HG02763 (cell line): Measurements from ENCODE around the gene HPCAL4.

Source experiments
- ATAC-seq: cut with Tn5 transposase; IDR thresholded peaks from one replicate; pipeline ENCODE4 v1.9.1; 2021; ENCODE audit warnings: mild to moderate bottlenecking, moderate library complexity; ENCODE audit not compliant: unreplicated experiment

Gene HPCAL4

GRCh38 chr1:39704757-39705156 is 13.5 kb upstream of the HPCAL4 start:
- no peak for ATAC-seq

DNA sequence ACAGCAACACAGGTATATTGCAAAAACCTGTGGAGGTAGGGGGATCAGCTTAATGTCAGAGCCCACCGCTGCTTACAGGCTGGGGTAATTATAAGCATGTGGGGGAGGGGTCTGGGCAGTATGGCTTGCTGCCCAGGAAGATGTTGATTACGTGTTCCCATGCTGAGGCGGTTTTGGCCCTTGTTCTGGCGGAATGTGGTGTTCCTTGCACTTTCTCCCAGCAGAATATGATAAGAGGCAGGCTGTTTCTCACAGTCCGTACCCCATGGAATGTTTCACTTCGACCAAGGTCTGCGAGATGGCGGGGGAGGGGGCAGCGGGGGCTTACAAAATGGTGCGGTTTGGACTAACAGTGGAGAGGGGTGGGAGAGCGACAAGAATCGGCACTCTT is 9.8 kb upstream of the HPCAL4 start:
- no peak for ATAC-seq

DNA sequence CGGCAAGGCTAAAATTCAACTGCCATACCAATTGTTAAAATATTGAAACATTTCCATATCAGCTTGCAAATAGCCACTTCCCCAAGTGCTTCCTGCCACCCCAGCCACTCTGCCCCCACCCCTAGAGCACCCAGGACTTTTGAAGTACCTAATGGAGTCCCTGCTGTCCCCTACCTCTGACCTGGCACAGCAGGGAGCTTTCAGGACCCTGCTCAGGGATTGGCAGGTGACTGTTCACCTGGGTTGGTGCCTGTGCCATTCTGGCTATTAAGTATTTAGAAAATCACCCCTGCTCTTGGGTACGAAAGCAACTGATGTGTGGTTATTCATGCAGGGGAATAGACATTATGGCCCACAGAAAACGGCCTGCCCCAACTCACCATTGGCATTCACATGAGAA is 9.1 kb upstream of the HPCAL4 start:
- ATAC-seq = no peak

GRCh38 chr1:39699419-39699818 is 8.2 kb upstream of the HPCAL4 start:
- ATAC-seq = no peak

DNA sequence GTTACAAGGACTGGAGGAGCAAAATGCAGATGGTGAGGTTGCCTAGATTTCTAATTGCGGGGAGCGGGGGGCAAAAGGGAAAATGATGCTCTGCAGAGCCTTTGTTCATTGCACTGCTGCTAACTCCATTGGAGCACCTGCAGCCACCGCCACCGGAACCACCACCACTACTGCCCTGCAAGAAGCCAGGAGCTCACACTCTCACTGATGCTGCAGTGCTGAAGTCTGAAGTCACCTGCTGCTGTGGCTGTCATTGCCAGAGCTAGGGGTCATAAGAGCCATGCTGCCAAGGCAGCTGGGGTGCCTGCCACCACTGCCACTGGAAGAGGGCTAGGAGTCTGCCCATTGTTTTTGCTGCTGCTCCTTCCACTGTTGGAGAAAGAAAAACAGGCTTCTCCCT is 7.3 kb upstream of the HPCAL4 start:
- ATAC-seq = no peak

DNA sequence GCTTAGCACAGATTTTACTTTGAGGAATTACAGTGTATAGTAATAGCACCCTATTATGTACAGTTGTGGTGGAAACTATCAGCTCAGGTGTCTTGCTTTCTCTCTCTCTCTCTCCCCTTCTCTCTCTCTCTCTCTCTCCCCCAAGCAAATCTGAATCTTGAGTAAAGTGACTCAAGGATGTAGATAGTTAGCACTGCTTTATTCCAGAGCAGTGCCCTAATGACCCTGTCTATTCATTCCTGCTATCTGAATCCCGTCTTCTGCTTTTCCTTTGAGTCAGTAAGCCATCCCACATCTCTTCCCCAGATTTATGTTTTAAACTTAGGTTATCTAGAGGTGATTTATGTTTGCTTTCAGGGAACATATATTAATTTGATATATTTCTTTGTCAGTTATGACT is 5.2 kb upstream of the HPCAL4 start:
- no peak for ATAC-seq

GRCh38 chr1:39695016-39695415 is 3.8 kb upstream of the HPCAL4 start:
- no peak for ATAC-seq

DNA sequence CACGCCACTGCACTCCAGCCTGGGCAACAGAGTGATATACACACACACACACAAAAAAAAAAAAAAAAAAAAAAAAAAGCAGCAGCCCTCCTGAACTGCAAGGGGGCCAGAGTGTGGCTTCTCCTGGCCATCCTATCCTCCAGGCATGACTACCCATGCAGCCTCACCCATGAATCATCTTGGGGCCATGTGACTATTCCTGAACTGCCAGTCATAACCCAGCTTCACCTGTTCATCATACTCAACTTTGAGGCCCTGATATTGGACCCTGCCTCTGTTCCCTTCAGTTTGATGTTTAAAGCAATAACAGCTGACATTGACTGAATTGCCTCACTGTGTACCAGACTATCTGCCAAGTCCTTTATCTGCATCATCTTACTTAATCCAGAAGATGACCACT is 2.8 kb upstream of the HPCAL4 start:
- ATAC-seq = no peak

GRCh38 chr1:39692152-39693074 is 1.2 kb upstream of the HPCAL4 start:
- ATAC-seq = no peak

GRCh38 chr1:39690794-39691382 is 345 bp downstream of the HPCAL4 start:
- no peak for ATAC-seq

- no peak for ATAC-seq
These were observed 1.0 kb downstream of the HPCAL4 start for GRCh38 chr1:39690225-39690624.

GRCh38 chr1:39689635-39690034 is 1.6 kb downstream of the HPCAL4 start:
- no peak for ATAC-seq

DNA sequence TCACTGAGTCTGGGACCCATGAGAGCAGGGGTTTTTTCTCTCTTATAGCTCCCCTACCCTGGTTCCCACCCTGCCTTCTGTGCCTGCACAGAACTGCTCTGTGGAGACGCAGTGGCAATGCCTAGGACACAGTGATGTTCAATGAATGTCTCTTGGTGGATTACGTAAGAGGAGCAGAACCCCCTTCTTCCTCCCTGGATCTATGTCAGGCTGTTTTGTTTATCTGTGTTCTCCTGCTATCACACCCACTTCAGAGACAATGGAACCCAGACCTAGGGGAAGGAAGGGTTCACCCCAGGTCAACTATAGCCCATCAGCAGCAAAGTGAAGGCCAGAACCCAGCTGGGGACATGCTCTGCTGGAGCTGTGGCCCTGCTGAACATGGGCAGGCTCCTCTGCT is 2.0 kb downstream of the HPCAL4 start:
- no peak for ATAC-seq

- ATAC-seq = no peak
These were observed 2.5 kb downstream of the HPCAL4 start for GRCh38 chr1:39688706-39689105.

- ATAC-seq = no peak
These were observed 4.0 kb downstream of the HPCAL4 start for GRCh38 chr1:39687243-39687642.

GRCh38 chr1:39685071-39685470 is 6.2 kb downstream of the HPCAL4 start:
- no peak for ATAC-seq

DNA sequence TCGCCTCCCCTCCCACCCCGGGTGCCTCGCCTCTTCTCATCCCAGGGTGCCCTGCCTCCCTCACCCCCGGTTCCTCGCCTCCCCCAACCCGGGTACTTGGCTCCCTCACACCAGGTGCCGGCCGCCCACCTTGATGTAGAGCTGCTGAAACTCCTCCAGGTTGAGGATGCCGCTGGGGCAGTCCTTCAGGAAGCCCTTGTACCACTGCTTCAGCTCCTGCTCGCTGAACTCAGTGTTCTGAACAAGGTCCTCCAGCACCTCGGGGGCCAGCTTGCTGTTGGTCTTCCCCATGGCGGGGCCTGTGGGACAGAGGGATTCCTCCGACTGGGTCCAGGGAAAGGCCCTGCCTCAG is 6.9 kb downstream of the HPCAL4 start:
- no peak for ATAC-seq

DNA sequence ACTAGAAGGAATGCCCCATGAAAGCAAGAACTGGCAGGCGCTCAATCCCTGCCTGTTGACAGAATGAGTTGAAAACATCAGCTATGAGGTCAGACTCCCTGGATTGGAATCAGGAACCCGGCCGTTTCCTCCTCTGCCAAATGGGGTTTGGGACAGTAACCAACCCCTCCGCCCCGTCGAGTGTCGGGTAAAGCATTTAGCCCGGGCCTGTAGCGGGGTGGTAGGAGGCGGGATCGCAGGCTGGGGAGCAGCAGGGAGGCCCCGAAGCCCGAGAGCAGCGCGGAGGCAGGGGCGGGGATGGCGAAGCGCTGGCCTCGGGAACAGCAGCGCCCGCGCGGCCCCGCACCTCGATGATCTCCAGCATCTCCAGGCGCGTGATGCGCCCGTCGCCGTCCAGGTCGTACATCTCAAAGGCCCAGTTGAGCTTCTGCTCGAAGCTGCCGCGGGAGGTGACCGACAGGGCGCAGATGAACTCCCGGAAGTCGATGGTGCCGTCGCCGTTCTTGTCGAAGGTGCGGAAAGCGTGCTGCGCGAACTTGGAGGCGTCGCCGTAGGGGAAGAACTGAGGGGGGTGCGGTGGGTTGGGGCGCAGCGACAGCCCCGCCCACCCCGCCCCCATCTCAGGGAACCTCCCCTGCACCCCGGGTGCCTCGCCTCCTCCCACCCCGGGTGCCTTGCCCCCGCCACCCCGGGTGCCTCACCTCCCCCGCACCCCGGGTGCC is 7.5 kb downstream of the HPCAL4 start:
- ATAC-seq = no peak

DNA sequence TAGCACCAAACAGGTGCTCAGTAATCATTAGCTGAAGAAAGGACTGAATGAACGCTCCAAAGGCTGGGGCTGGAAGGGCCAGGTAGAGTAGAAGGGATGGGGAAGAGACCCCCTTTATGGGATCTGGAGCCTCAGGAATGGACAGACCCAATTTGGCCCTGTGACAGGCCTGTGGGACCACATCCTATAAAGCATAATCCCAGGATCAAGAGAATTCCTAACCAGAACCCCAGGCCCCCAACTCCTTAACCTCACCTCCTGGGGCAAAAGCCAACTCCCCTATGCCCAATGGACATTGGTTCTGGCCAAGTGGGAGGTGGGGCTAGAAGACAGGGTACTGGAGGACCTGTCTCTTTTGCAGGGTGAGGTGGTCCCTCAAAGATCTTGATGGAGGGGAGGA is 9.2 kb downstream of the HPCAL4 start:
- no peak for ATAC-seq

GRCh38 chr1:39681294-39681693 is 9.9 kb downstream of the HPCAL4 start:
- ATAC-seq = no peak

GRCh38 chr1:39680751-39681150 is 10.5 kb downstream of the HPCAL4 start:
- no peak for ATAC-seq

DNA sequence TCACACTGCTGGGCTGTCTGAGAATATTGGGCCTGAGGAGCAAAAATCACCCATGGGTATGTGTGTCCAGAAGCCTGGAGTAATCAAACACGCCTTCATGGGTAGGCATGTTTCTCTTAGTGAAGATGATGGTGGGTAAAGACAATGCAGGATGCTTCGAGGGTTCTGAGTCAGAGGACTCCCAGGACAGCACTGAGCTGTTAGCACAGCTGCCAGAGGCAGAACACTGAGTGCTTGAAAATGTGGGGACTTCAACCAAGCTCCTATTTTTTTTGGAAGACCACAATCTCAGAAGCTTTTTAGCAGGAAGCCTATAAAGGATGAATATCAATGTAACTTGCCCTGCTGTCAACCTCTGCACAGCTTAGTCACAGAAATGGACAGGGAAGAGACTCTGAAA is 11.4 kb downstream of the HPCAL4 start:
- no peak for ATAC-seq
